GM23248 (cell line): ENCODE measurements around the gene SLC8A2. TPM values are rescaled to one million over a fixed set of nuclear protein-coding genes. Genes with fewer than 3 reads are reported as not detected.

Source experiments
- DNase-seq: peaks from one replicate; pipeline ENCODE4 v3.0.0-alpha.2; 2015
- H2AFZ ChIP-seq: fragments of 200-600 bp; sonication (generic); 2 replicates; pipeline ENCODE4 v1.6.1; 2016; ENCODE audit warnings: antibody characterized with exemption
- H3F3A ChIP-seq: fragments of 200-600 bp; sonication (generic); 2 replicates; pipeline ENCODE4 v1.6.1; 2016; ENCODE audit warnings: mild to moderate bottlenecking, antibody characterized with exemption, mixed run types; ENCODE audit not compliant: insufficient read depth
- H3K27ac ChIP-seq: fragments of 200-600 bp; sonication (generic); 2 replicates; pipeline ENCODE4 v1.5.1; 2016; ENCODE audit warnings: mild to moderate bottlenecking
- H3K27me3 ChIP-seq: fragments of 200-600 bp; sonication (generic); replicated peaks from 2 replicates; pipeline ENCODE4 v1.6.1; 2016; ENCODE audit warnings: mild to moderate bottlenecking; ENCODE audit not compliant: insufficient read depth
- H3K36me3 ChIP-seq: fragments of 200-600 bp; sonication (generic); 2 replicates; pipeline ENCODE4 v1.6.1; 2016; ENCODE audit warnings: low read depth, mild to moderate bottlenecking
- H3K4me1 ChIP-seq: fragments of 200-600 bp; sonication (generic); 2 replicates; pipeline ENCODE4 v1.6.1; 2016; ENCODE audit warnings: mild to moderate bottlenecking; ENCODE audit not compliant: insufficient read depth
- H3K4me2 ChIP-seq: fragments of 200-600 bp; sonication (generic); one replicate; pipeline ENCODE4 v1.6.1; 2016; ENCODE audit warnings: mild to moderate bottlenecking; ENCODE audit not compliant: unreplicated experiment
- H3K4me3 ChIP-seq: fragments of 200-600 bp; sonication (generic); 2 replicates; pipeline ENCODE4 v1.5.1; 2016; ENCODE audit warnings: mild to moderate bottlenecking
- H3K79me2 ChIP-seq: fragments of 200-600 bp; sonication (generic); 2 replicates; pipeline ENCODE4 v1.6.1; 2016; ENCODE audit warnings: mild to moderate bottlenecking; ENCODE audit not compliant: insufficient read depth
- H3K9ac ChIP-seq: fragments of 200-600 bp; sonication (generic); 2 replicates; pipeline ENCODE4 v1.6.1; 2016; ENCODE audit warnings: mild to moderate bottlenecking
- H3K9me2 ChIP-seq: fragments of 200-600 bp; sonication (generic); 2 replicates; pipeline ENCODE4 v1.6.1; 2016; ENCODE audit warnings: mixed run types, mild to moderate bottlenecking, moderate library complexity; ENCODE audit not compliant: insufficient read depth
- H3K9me3 ChIP-seq: fragments of 200-600 bp; sonication (generic); one replicate; pipeline ENCODE4 v1.6.1; 2017; ENCODE audit warnings: low read depth
- H4K20me1 ChIP-seq: fragments of 200-600 bp; sonication (generic); 2 replicates; pipeline ENCODE4 v1.6.0; 2016; ENCODE audit not compliant: insufficient read depth
- EZH2 ChIP-seq: fragments of 200-600 bp; sonication (generic); IDR thresholded peaks from 2 replicates; pipeline ENCODE4 v1.6.1; 2018; ENCODE audit warnings: antibody characterized with exemption, mild to moderate bottlenecking; ENCODE audit not compliant: insufficient read depth, poor library complexity, severe bottlenecking
- EZH2phosphoT487 ChIP-seq: fragments of 200-600 bp; sonication (generic); IDR thresholded peaks from 2 replicates; pipeline ENCODE4 v1.6.1; 2018; ENCODE audit warnings: antibody characterized with exemption, moderate library complexity, mild to moderate bottlenecking, low read depth; ENCODE audit not compliant: insufficient read depth
- WGBS, 2 experiments: methylation state at CpG; one replicate each; pipeline ENCODE4 v1.1.6; 2015 to 2017; ENCODE audit warnings: low lambda C conversion rate in 2 of 2, low coverage in 1 of 2; ENCODE audit errors: missing lambda C conversion rate in 2 of 2; 5-methylcytosine and 5-hydroxymethylcytosine counted together
- in situ Hi-C: fragments of 300-500 bp; cut with MboI; formaldehyde crosslinking; loops from 2 replicates; pipeline ENCODE4 v1.15.0; 2020
- polyA plus RNA-seq: library from polyadenylated mRNA; unstranded; fragments of >200 nt; fragmentation: Nextera tagmentation; extraction: Ambion mirVana; gene quantifications from 2 replicates; pipeline ENCODE4 v1.2.1, GENCODE V29; 2016
- total RNA-seq: library from RNA; depleted of rRNA; stranded (reverse); fragments of >200 nt; shearing (Covaris generic); gene quantifications from 2 replicates; pipeline ENCODE4 v1.2.3, GENCODE V29; 2014

SLC8A2 gene
- total and polyA plus RNA-seq, 2 experiments from 2014 or later: not detected

GRCh38 chr19:47447470-47448359 lies 24.0 kb downstream of the SLC8A2 start:
- H3K27me3 ChIP-seq: peaks cover 77% of the 10 kb centered on the region
- in situ Hi-C loops: no loop called here

GRCh38 chr19:47446534-47447469 lies 24.9 kb downstream of the SLC8A2 start:
- H3K4me2 ChIP-seq: no peak overlapping the region
- no peaks in the 10 kb centered on the region for H4K20me1 ChIP-seq
- H3K9me2 ChIP-seq: no peaks in the 10 kb centered on the region
- DNase-seq: peak; percentile 21
- no peaks in the 10 kb centered on the region for H3K9me3 ChIP-seq
- H3F3A ChIP-seq: no peaks in the 10 kb centered on the region
- no peak for TF ChIP-seq EZH2phosphoT487
- no peak for TF ChIP-seq EZH2
- H3K4me1 ChIP-seq: no peaks in the 10 kb centered on the region
- no peaks in the 10 kb centered on the region for H3K79me2 ChIP-seq
- no peak overlapping the region for H3K27ac ChIP-seq
- no peak overlapping the region for H2AFZ ChIP-seq
- peaks cover 84% of the 10 kb centered on the region for H3K27me3 ChIP-seq
- no peaks in the 10 kb centered on the region for H3K36me3 ChIP-seq
- no peak overlapping the region for H3K9ac ChIP-seq
- WGBS, 2 experiments: 23 to 25% methylated on average over 17 to 28 of the region's 28 CpGs
- in situ Hi-C loops: no loop called here
- no peak overlapping the region for H3K4me3 ChIP-seq

More at GRCh38 chr19:47447470-47448359, 24.0 kb downstream of the SLC8A2 start:
- H3K9me2 ChIP-seq: no peaks in the 10 kb centered on the region
- no peak overlapping the region; the same call in 1 of the 2 replicates for H2AFZ ChIP-seq
- peak overlapping the region; percentile 6; the same call in 1 of the 2 replicates for H3K4me3 ChIP-seq
- H3K9ac ChIP-seq: no peak overlapping the region
- no peak overlapping the region for H3K27ac ChIP-seq
- no peaks in the 10 kb centered on the region for H3K9me3 ChIP-seq
- H3K4me1 ChIP-seq: no peaks in the 10 kb centered on the region
- TF ChIP-seq EZH2 (no peak), EZH2phosphoT487 (no peak)
- WGBS, 2 experiments: 10 to 11% methylated on average over 73 to 87 of the region's 95 CpGs
- peak; percentile 73 for DNase-seq
- no peaks in the 10 kb centered on the region for H3K36me3 ChIP-seq
- no peaks in the 10 kb centered on the region for H3K79me2 ChIP-seq
- no peaks in the 10 kb centered on the region for H3F3A ChIP-seq
- H4K20me1 ChIP-seq: no peaks in the 10 kb centered on the region
- H3K4me2 ChIP-seq: no peak overlapping the region

DNA sequence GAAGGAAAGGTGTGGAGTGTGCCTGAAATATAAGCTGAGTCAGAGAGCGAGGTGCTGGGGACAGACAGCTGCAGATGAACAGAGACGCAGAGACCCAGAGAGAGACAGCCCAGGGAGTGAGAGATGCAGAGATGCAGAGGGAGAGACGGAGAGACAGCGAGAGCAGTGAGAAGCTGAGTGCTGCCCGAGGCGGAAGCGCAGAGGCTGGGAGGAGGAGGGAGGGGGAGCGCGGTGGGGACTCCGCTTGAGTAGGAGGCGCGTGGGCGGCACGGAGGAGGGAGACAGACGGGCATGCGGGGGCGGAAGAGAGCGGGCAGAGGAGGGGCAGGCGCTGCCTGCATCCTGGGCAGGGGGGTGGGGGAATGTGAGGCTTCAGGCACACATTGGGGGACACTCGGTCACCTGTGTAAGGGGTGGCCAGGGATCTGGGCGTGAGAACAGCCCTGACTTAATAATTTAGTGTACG lies 25.7 kb downstream of the SLC8A2 start:
- Histone ChIP-seq H3K9me2 (no peaks in the 10 kb centered on the region), H3K79me2 (no peaks in the 10 kb centered on the region), H3K27me3 (peaks cover 79% of the 10 kb centered on the region), H3K9ac (no peak overlapping the region), H3K4me2 (no peak overlapping the region), H3K4me3 (no peak overlapping the region), H3K9me3 (no peaks in the 10 kb centered on the region), H3F3A (no peaks in the 10 kb centered on the region), H4K20me1 (no peaks in the 10 kb centered on the region), H3K27ac (no peak overlapping the region), H3K36me3 (no peaks in the 10 kb centered on the region), H2AFZ (no peak overlapping the region), H3K4me1 (no peaks in the 10 kb centered on the region)
- TF ChIP-seq EZH2phosphoT487 (no peak), EZH2 (peak; percentile 20)
- peak; percentile 36 for DNase-seq
- 9 to 10% methylated on average over 7 to 22 of the region's 22 CpGs for WGBS, 2 experiments
- in situ Hi-C loops: no loop called here

DNA sequence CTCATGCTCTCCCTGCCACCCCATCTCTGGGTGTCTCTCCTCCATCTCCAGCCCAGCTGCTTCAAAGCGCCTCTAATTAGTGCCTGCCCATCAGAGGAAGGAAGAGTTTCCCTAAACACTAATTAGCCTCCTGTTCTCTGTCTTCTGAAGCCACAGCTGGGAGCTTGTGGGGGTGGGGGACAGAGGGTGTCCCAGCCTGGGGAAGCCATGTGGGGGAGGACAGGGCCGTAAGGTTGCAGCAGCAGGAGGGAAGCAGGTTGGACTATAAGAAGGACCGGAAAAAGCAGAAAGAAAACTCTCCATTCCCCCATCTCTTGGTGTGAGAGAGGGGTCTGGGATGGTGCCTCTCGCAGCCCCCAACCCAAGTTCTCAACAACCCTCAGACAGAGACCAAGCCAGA lies 26.2 kb downstream of the SLC8A2 start:
- no peaks in the 10 kb centered on the region for H3F3A ChIP-seq
- H3K9me2 ChIP-seq: no peaks in the 10 kb centered on the region
- in situ Hi-C loops: no loop called here

More for the DNA sequence above, 26.2 kb downstream of the SLC8A2 start:
- Histone ChIP-seq H3K4me3 (no peak overlapping the region), H3K9ac (no peak overlapping the region), H3K4me1 (no peaks in the 10 kb centered on the region), H3K27ac (no peak overlapping the region), H3K79me2 (no peaks in the 10 kb centered on the region), H3K4me2 (no peak overlapping the region), H2AFZ (no peak overlapping the region), H3K36me3 (no peaks in the 10 kb centered on the region), H3K9me3 (no peaks in the 10 kb centered on the region), H3K27me3 (peaks cover 79% of the 10 kb centered on the region), H4K20me1 (no peaks in the 10 kb centered on the region)
- no peak for DNase-seq
- TF ChIP-seq EZH2 (peak; percentile 65), EZH2phosphoT487 (no peak)
- 44% methylated on average over 4 of the region's 4 CpGs for WGBS, 2 experiments
